Measurements from ENCODE around the gene STAC. TPM values are rescaled to one million over a fixed set of nuclear protein-coding genes. Genes with fewer than 3 reads are reported as not detected.
"Not testable (repeated sequence)": the region's sequence is repeated elsewhere in the genome, so short reads cannot be mapped to it uniquely, and the experiment has no call there.

STAC gene
- total and polyA plus RNA-seq, 4 donors: 9.1 to 14.2 (median 12.0) TPM

DNA sequence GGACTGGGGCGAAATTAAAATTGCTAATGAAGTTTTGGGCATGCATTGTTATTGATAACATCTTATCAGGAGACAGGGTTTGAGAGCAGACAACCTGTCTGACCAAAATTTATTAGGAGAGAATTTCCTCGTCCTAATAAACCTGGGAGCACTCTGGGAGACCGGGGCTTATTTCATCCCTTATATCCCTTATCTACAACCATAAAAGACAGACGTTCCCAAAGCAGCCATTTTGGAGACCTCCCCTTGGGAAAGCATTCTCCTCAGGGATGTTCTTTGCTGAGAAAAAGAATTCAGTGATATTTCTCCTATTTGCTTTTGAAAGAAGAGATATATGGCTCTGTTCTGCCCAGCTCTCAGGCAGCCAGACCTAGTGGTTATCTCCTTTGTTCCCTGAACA is 198.1 kb downstream of the STAC start:
- WGBS, 2 donors: 84 to 90% methylated on average over 4 of the region's 4 CpGs
- H3K9me3 ChIP-seq (ENCODE audit: control insufficient read depth, low read length); H3K36me3 ChIP-seq (ENCODE audit: control insufficient read depth in 1 of 2, insufficient read depth in 2 of 2, low read length in 1 of 2); intact Hi-C loops (cut with DNase I); H3K27me3 ChIP-seq (ENCODE audit: control insufficient read depth in 1 of 2, insufficient read depth in 2 of 2, low read length in 1 of 2); DNase-seq; H3K27ac ChIP-seq (ENCODE audit: low read depth in 1 of 2, low read length in 2 of 2); ATAC-seq (ENCODE audit: low FRiP score); H3K4me1 ChIP-seq (ENCODE audit: control insufficient read depth in 1 of 2, insufficient read depth in 2 of 2, low read length in 2 of 2); H3K4me3 ChIP-seq (ENCODE audit: low read length in 2 of 2): not testable (repeated sequence)

DNA sequence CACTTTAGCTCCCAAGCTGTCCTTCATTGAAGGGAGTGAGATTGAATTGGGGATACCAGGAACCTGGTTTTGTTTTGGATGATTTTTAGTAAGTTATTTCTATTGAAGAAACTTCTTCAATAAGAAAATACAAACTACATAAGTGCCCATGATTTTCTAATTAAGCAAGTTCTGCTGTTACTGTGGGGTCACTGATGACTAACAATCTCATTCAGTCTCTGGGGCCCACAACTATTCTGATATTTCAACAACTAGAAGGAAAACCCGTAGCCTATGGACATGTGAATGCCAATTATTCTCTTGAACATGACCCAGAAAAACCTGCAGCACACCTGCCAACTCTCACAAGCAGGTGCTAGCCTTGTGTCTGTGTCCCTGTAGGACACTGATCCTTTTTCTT is 199.4 kb downstream of the STAC start:
- no peak overlapping the region for H3K27ac ChIP-seq (ENCODE audit: low read depth in 1 of 2, low read length in 2 of 2)
- intact Hi-C loops (cut with DNase I): no loop called here
- 80 to 81% methylated on average over 1 of the region's 1 CpG for WGBS, 2 donors
- H3K4me3 ChIP-seq (ENCODE audit: low read length in 2 of 2): no peak overlapping the region
- ATAC-seq (ENCODE audit: low FRiP score): no peak
- H3K36me3 ChIP-seq (ENCODE audit: control insufficient read depth in 1 of 2, insufficient read depth in 2 of 2, low read length in 1 of 2): no peaks in the 10 kb centered on the region
- H3K4me1 ChIP-seq (ENCODE audit: control insufficient read depth in 1 of 2, insufficient read depth in 2 of 2, low read length in 2 of 2): peaks cover 0 to 2% of the 10 kb centered on the region in 2 donors
- no peaks in the 10 kb centered on the region for H3K9me3 ChIP-seq (ENCODE audit: control insufficient read depth, low read length)
- DNase-seq: no peak
- no peaks in the 10 kb centered on the region for H3K27me3 ChIP-seq (ENCODE audit: control insufficient read depth in 1 of 2, insufficient read depth in 2 of 2, low read length in 1 of 2)

DNA sequence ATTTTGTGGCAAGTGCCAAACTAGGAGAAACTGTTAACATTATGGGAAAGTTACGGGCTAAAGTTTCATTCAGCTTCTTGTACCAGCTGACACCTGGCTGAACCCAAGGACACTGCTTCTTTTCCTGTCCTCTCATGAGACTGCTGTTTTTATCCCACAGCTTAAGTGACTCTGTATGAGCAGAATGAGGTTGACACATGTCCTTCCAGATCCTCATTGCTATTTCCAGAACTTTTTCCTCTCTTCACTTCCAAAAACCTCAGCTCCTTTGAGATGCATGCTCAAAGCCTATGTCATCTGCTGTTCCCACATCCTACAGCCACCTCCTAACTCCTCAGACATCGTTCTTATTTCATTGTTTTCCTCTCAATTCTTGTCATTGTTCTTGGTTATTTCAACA is 200.4 kb downstream of the STAC start:
- no peaks in the 10 kb centered on the region for H3K36me3 ChIP-seq (ENCODE audit: control insufficient read depth in 1 of 2, insufficient read depth in 2 of 2, low read length in 1 of 2)
- 83 to 84% methylated on average over 2 of the region's 2 CpGs for WGBS, 2 donors
- no peak for ATAC-seq (ENCODE audit: low FRiP score)
- intact Hi-C loops (cut with DNase I): no loop called here
- no peak for DNase-seq
- H3K27ac ChIP-seq (ENCODE audit: low read depth in 1 of 2, low read length in 2 of 2): no peak overlapping the region
- no peaks in the 10 kb centered on the region for H3K27me3 ChIP-seq (ENCODE audit: control insufficient read depth in 1 of 2, insufficient read depth in 2 of 2, low read length in 1 of 2)
- no peak overlapping the region for H3K4me3 ChIP-seq (ENCODE audit: low read length in 2 of 2)
- no peaks in the 10 kb centered on the region for H3K4me1 ChIP-seq (ENCODE audit: control insufficient read depth in 1 of 2, insufficient read depth in 2 of 2, low read length in 2 of 2)
- H3K9me3 ChIP-seq (ENCODE audit: control insufficient read depth, low read length): no peaks in the 10 kb centered on the region

DNA sequence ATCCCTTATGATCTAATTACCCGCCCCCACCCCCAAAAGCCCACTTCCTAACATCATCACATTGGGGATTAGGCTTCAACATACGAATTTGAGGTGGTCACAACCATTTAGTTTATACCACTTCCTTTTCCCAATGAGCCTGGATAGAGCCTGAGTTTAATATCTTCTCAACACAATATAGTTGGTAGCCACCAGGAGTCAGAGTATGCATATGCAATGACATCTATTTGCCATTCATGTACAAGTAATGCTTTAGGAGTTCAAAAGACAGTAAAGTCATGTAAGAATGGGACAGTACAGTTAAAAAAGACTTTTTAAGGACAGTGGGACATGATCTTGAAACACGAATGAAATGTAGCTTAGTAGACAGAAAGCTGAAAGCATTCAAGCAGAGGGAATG is 211.7 kb downstream of the STAC start:
- intact Hi-C loops (cut with DNase I): no loop called here
- ATAC-seq (ENCODE audit: low FRiP score): no peak
- no peaks in the 10 kb centered on the region for H3K4me1 ChIP-seq (ENCODE audit: control insufficient read depth in 1 of 2, insufficient read depth in 2 of 2, low read length in 2 of 2)
- no peak overlapping the region for H3K27ac ChIP-seq (ENCODE audit: low read depth in 1 of 2, low read length in 2 of 2)
- H3K36me3 ChIP-seq (ENCODE audit: control insufficient read depth in 1 of 2, insufficient read depth in 2 of 2, low read length in 1 of 2): no peaks in the 10 kb centered on the region
- H3K9me3 ChIP-seq (ENCODE audit: control insufficient read depth, low read length): no peaks in the 10 kb centered on the region
- 87 to 93% methylated on average over 3 of the region's 3 CpGs for WGBS, 2 donors
- DNase-seq: no peak
- no peaks in the 10 kb centered on the region for H3K27me3 ChIP-seq (ENCODE audit: control insufficient read depth in 1 of 2, insufficient read depth in 2 of 2, low read length in 1 of 2)
- no peak overlapping the region for H3K4me3 ChIP-seq (ENCODE audit: low read length in 2 of 2)

DNA sequence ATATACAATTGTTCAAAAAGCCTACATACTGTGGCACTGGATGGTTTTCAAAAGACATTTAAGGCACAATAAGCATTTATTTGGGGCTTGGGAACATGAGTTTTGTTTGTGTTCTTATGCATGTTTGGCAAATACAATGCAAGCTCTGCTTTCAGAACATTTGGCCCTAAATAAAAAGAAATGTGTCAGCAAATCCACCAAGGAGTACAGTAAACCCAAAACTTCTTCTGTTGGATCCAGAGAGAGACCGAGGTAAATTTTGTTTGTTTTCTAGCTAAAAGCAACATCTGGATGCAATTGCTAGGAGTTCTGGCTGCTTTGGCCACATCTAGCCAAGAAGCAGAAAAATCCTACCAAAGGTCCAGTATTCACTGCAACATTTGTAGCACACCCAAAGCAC is 215.2 kb downstream of the STAC start:
- Histone ChIP-seq H3K27me3 (ENCODE audit: control insufficient read depth in 1 of 2, insufficient read depth in 2 of 2, low read length in 1 of 2) (no peaks in the 10 kb centered on the region), H3K27ac (ENCODE audit: low read depth in 1 of 2, low read length in 2 of 2) (no peak overlapping the region), H3K4me1 (ENCODE audit: control insufficient read depth in 1 of 2, insufficient read depth in 2 of 2, low read length in 2 of 2) (no peaks in the 10 kb centered on the region), H3K36me3 (ENCODE audit: control insufficient read depth in 1 of 2, insufficient read depth in 2 of 2, low read length in 1 of 2) (no peaks in the 10 kb centered on the region), H3K9me3 (ENCODE audit: control insufficient read depth, low read length) (no peaks in the 10 kb centered on the region), H3K4me3 (ENCODE audit: low read length in 2 of 2) (no peak overlapping the region)
- ATAC-seq (ENCODE audit: low FRiP score) (no peak), DNase-seq (no peak)
- 40 to 43% methylated on average over 1 of the region's 1 CpG for WGBS, 2 donors
- intact Hi-C loops (cut with DNase I): no loop called here

DNA sequence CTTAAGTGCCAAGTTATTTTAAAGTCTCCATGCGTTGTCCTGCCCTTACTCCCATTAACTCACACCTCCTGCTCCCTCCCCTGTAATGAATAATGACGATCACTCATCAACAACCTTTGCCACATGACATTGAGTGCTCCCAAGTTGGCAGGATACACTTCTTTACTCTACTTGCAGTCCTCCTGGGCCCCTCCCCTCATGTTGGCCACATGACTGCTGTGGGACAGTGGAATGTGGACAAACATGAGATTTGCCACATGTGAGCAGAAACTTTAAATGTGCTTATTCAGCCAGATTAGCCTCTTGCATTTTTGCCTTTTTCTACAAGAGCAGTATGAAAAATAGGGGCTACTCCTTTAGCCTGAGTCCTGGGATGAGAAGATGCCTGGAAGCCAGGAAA is 216.1 kb downstream of the STAC start:
- DNase-seq (no peak), ATAC-seq (ENCODE audit: low FRiP score) (no peak)
- H3K9me3 ChIP-seq (ENCODE audit: control insufficient read depth, low read length): no peaks in the 10 kb centered on the region
- H3K4me1 ChIP-seq (ENCODE audit: control insufficient read depth in 1 of 2, insufficient read depth in 2 of 2, low read length in 2 of 2): no peaks in the 10 kb centered on the region
- 85 to 86% methylated on average over 2 of the region's 2 CpGs for WGBS, 2 donors
- no peaks in the 10 kb centered on the region for H3K27me3 ChIP-seq (ENCODE audit: control insufficient read depth in 1 of 2, insufficient read depth in 2 of 2, low read length in 1 of 2)
- H3K27ac ChIP-seq (ENCODE audit: low read depth in 1 of 2, low read length in 2 of 2): no peak overlapping the region
- H3K4me3 ChIP-seq (ENCODE audit: low read length in 2 of 2): no peak overlapping the region
- no peaks in the 10 kb centered on the region for H3K36me3 ChIP-seq (ENCODE audit: control insufficient read depth in 1 of 2, insufficient read depth in 2 of 2, low read length in 1 of 2)
- intact Hi-C loops (cut with DNase I): no loop called here

DNA sequence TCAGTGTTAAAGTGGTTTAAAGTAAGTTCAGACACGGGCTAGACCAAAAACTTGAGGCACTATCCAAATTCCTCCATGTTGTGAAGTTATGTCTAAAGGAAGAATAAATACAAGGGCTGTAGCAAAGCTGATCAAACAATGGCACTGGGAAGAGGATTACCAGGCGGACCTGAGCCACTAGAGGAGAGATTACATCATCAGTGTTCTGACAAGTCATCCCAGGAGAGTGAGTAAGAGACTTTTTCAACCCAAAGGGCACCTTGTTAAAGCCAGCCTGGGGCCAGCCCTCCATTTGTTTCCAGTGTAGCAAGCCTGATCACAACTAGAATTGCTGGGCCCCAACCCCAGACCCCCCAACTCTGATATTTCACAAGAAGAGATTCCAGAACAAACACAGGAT is 217.1 kb downstream of the STAC start:
- Histone ChIP-seq H3K4me3 (ENCODE audit: low read length in 2 of 2) (no peak overlapping the region), H3K9me3 (ENCODE audit: control insufficient read depth, low read length) (no peaks in the 10 kb centered on the region), H3K36me3 (ENCODE audit: control insufficient read depth in 1 of 2, insufficient read depth in 2 of 2, low read length in 1 of 2) (no peaks in the 10 kb centered on the region), H3K27ac (ENCODE audit: low read depth in 1 of 2, low read length in 2 of 2) (no peak overlapping the region), H3K4me1 (ENCODE audit: control insufficient read depth in 1 of 2, insufficient read depth in 2 of 2, low read length in 2 of 2) (no peaks in the 10 kb centered on the region), H3K27me3 (ENCODE audit: control insufficient read depth in 1 of 2, insufficient read depth in 2 of 2, low read length in 1 of 2) (no peaks in the 10 kb centered on the region)
- intact Hi-C loops (cut with DNase I): no loop called here
- WGBS, 2 donors: 93 to 95% methylated on average over 2 of the region's 2 CpGs
- DNase-seq: no peak
- no peak for ATAC-seq (ENCODE audit: low FRiP score)

Measured in aorta (tissue), 5 donors.